Neural crest cell (in vitro differentiated cells): ENCODE measurements around the gene FILIP1L. TPM values are rescaled to one million over a fixed set of nuclear protein-coding genes. Genes with fewer than 3 reads are reported as not detected.

Source experiments
- DNase-seq: peaks from one replicate; pipeline ENCODE4 v3.0.0; 2021; ENCODE audit warnings: low read depth, mixed read lengths, low spot score
- H3K27ac Mint-ChIP-seq: one replicate; pipeline ENCODE4 v1.8.0; 2021; ENCODE audit warnings: mild to moderate bottlenecking, mixed read lengths; ENCODE audit not compliant: unreplicated experiment
- H3K27me3 Mint-ChIP-seq: 2 replicates; pipeline ENCODE4 v1.8.0; 2021; ENCODE audit warnings: low read depth, mild to moderate bottlenecking, mixed read lengths
- H3K36me3 Mint-ChIP-seq: 2 replicates; pipeline ENCODE4 v1.8.0; 2021; ENCODE audit warnings: low read depth, mild to moderate bottlenecking, mixed read lengths
- H3K4me1 Mint-ChIP-seq: 2 replicates; pipeline ENCODE4 v1.8.0; 2021; ENCODE audit warnings: mixed read lengths
- H3K4me3 Mint-ChIP-seq: one replicate; pipeline ENCODE4 v1.8.0; 2021; ENCODE audit warnings: mild to moderate bottlenecking, mixed read lengths
- H3K9me3 Mint-ChIP-seq: 2 replicates; pipeline ENCODE4 v1.8.0; 2021; ENCODE audit warnings: mixed read lengths
- CTCF ChIP-seq: fragments of 200-600 bp; sonication (generic); conservative IDR thresholded peaks from 2 replicates; pipeline ENCODE4 v1.5.0; 2021; ENCODE audit warnings: antibody characterized with exemption, mild to moderate bottlenecking
- total RNA-seq: library from RNA; stranded (reverse); gene quantifications from 2 replicates; pipeline ENCODE4 v1.2.1, GENCODE V29; 2021

FILIP1L gene
- total RNA-seq, 1 donor from 2014 or later: 9.8 TPM

DNA sequence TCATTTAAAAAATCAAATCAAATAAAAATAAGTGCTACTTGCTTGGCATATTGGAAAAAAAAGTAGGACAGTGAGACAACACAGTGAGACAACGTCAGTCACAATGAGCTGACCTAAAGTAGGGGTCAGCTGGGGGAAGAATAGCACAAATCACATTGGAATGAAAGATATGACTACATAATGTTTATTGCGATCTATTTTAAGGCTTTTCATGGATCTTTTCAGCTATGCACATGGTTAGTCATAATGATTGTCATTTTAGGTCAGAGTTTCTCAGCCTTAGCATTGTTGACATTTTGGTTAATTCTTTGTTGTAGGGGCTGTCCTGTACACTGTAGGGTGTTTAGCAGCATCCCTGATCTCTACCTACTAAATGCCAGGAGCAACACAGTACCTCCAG is 252.1 kb downstream of the FILIP1L start:
- H3K9me3 Mint-ChIP-seq: no peaks in the 10 kb centered on the region
- TF ChIP-seq CTCF: no peak

GRCh38 chr3:99861216-99861615 is 253.1 kb downstream of the FILIP1L start:
- no peak for TF ChIP-seq CTCF
- H3K9me3 Mint-ChIP-seq: no peaks in the 10 kb centered on the region
- H3K27ac Mint-ChIP-seq: no peak overlapping the region
- H3K4me1 Mint-ChIP-seq: peaks cover 13% of the 10 kb centered on the region
- no peaks in the 10 kb centered on the region for H3K27me3 Mint-ChIP-seq
- peaks cover 10% of the 10 kb centered on the region for H3K36me3 Mint-ChIP-seq
- no peak overlapping the region for H3K4me3 Mint-ChIP-seq
- DNase-seq: no peak

More for the DNA sequence above, 252.1 kb downstream of the FILIP1L start:
- Mint-ChIP-seq H3K27ac (no peak overlapping the region), H3K4me1 (peaks cover 19% of the 10 kb centered on the region), H3K36me3 (peaks cover 10% of the 10 kb centered on the region), H3K27me3 (no peaks in the 10 kb centered on the region), H3K4me3 (no peak overlapping the region)
- DNase-seq: no peak

GRCh38 chr3:99859825-99860224 is 254.5 kb downstream of the FILIP1L start:
- no peak overlapping the region for H3K4me3 Mint-ChIP-seq
- H3K36me3 Mint-ChIP-seq: peaks cover 10% of the 10 kb centered on the region
- H3K27ac Mint-ChIP-seq: no peak overlapping the region
- DNase-seq: no peak
- H3K9me3 Mint-ChIP-seq: no peaks in the 10 kb centered on the region
- peaks cover 18% of the 10 kb centered on the region for H3K4me1 Mint-ChIP-seq
- H3K27me3 Mint-ChIP-seq: no peaks in the 10 kb centered on the region
- no peak for TF ChIP-seq CTCF

GRCh38 chr3:99858469-99858868 is 255.8 kb downstream of the FILIP1L start:
- TF ChIP-seq CTCF: no peak
- no peak overlapping the region for H3K27ac Mint-ChIP-seq
- no peaks in the 10 kb centered on the region for H3K9me3 Mint-ChIP-seq
- no peak overlapping the region for H3K4me3 Mint-ChIP-seq
- H3K27me3 Mint-ChIP-seq: no peaks in the 10 kb centered on the region
- peaks cover 8% of the 10 kb centered on the region for H3K36me3 Mint-ChIP-seq
- peaks cover 12% of the 10 kb centered on the region for H3K4me1 Mint-ChIP-seq
- no peak for DNase-seq

DNA sequence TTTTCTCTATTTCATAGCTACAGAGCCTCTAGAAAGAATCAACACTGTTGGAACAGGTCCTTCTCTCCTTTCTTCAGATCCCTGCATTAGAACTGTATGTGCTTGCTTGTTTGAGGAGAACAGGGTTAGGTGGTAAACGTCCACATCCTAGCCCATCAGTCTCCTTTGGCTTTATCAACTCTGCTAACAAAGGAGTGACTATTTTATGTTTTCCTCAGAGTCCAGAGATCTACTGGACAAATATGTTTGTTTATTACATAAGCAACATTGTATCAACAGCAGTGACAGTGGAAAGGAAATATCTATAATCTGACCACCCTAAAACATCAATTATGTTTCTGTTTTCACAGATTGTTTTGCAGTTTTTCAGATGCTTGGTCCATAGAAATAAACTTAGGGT is 257.0 kb downstream of the FILIP1L start:
- Mint-ChIP-seq H3K27ac (no peak overlapping the region), H3K4me1 (peaks cover 12% of the 10 kb centered on the region), H3K27me3 (no peaks in the 10 kb centered on the region), H3K9me3 (no peaks in the 10 kb centered on the region), H3K36me3 (peaks cover 2% of the 10 kb centered on the region), H3K4me3 (no peak overlapping the region)
- no peak for TF ChIP-seq CTCF
- DNase-seq: no peak
